T-helper 9 cell (primary cell): ENCODE results near the gene BHLHA15.

Experiments
- DNase-seq: peaks from one replicate; pipeline ENCODE4 v3.0.0-alpha.2; 2020

Gene BHLHA15

GRCh38 chr7:98189559-98189958, 21.7 kb upstream of the BHLHA15 start:
- no peak for DNase-seq

- no peak for DNase-seq
Measured at GRCh38 chr7:98191668-98192431, 19.4 kb upstream of the BHLHA15 start.

GRCh38 chr7:98192781-98193457, 18.3 kb upstream of the BHLHA15 start:
- no peak for DNase-seq

GRCh38 chr7:98193474-98194180, 17.6 kb upstream of the BHLHA15 start:
- DNase-seq, result no peak

GRCh38 chr7:98194186-98194585, 17.1 kb upstream of the BHLHA15 start:
- DNase-seq, result no peak

GRCh38 chr7:98194672-98195457, 16.4 kb upstream of the BHLHA15 start:
- no peak for DNase-seq

- no peak for DNase-seq
Measured at GRCh38 chr7:98196706-98197605, 14.3 kb upstream of the BHLHA15 start.

- no peak for DNase-seq
Measured at GRCh38 chr7:98199131-98199530, 12.1 kb upstream of the BHLHA15 start.

GRCh38 chr7:98200364-98200763, 10.9 kb upstream of the BHLHA15 start:
- no peak for DNase-seq

GRCh38 chr7:98202367-98203195, 8.7 kb upstream of the BHLHA15 start:
- DNase-seq, result peak; percentile 22

- no peak for DNase-seq
Measured at GRCh38 chr7:98203261-98203963, 7.8 kb upstream of the BHLHA15 start.

- DNase-seq, result no peak
Measured at GRCh38 chr7:98203964-98204605, 7.2 kb upstream of the BHLHA15 start.

- DNase-seq, result no peak
Measured at GRCh38 chr7:98204670-98205069, 6.6 kb upstream of the BHLHA15 start.

- DNase-seq, result no peak
Measured at GRCh38 chr7:98205162-98205845, 5.9 kb upstream of the BHLHA15 start.

GRCh38 chr7:98206451-98207330, 4.5 kb upstream of the BHLHA15 start:
- no peak for DNase-seq

GRCh38 chr7:98209166-98209920, 1.9 kb upstream of the BHLHA15 start:
- no peak for DNase-seq

GRCh38 chr7:98210513-98211220, 572 bp upstream of the BHLHA15 start:
- DNase-seq, result no peak
